A673 (cell line): Measurements from ENCODE around the gene LDB2. TPM values are rescaled to one million over a fixed set of nuclear protein-coding genes. Genes with fewer than 3 reads are reported as not detected.

ENCODE experiments used
- BruUV-seq: library from RNA; stranded (reverse); fragments of 400-500 nt; replicated peaks from 2 replicates; lab custom pipeline; 2021; lab: Mats Ljungman, UMichigan
- CTCF ChIA-PET: fragments of 300-600 bp; sonication (Branson Sonifier 250); formaldehyde crosslinking; loops from one replicate; lab custom pipeline; 2022; ENCODE audit warnings: antibody characterized with exemption; lab: Charles Lee
- POLR2A ChIA-PET: fragments of 300-600 bp; sonication (Branson Sonifier 250); formaldehyde crosslinking; loops from one replicate; lab custom pipeline; 2022; ENCODE audit warnings: antibody characterized with exemption; ENCODE audit not compliant: low non-redundant PET; lab: Charles Lee
- DNase-seq: peaks from one replicate; pipeline ENCODE4 v3.0.0-alpha.2; 2015; ENCODE audit warnings: low spot score
- H3K27ac ChIP-seq: fragments of 200-600 bp; sonication (generic); 2 replicates; pipeline ENCODE4 v1.5.1; 2016; ENCODE audit warnings: mixed run types, low read depth, mild to moderate bottlenecking, mixed read lengths, antibody characterized with exemption, low read length; ENCODE audit not compliant: poor library complexity, severe bottlenecking
- H3K27me3 ChIP-seq: fragments of 200-600 bp; sonication (generic); replicated peaks from 2 replicates; pipeline ENCODE4 v1.6.1; 2017; ENCODE audit warnings: mixed run types, low read depth, mild to moderate bottlenecking, mixed read lengths, antibody characterized with exemption, low read length; ENCODE audit not compliant: insufficient read depth, poor library complexity
- H3K36me3 ChIP-seq: fragments of 200-600 bp; sonication (generic); 2 replicates; pipeline ENCODE4 v1.6.1; 2016; ENCODE audit warnings: mixed run types, mild to moderate bottlenecking, mixed read lengths, antibody characterized with exemption, low read length; ENCODE audit not compliant: insufficient read depth, poor library complexity, severe bottlenecking
- H3K4me1 ChIP-seq: fragments of 200-600 bp; sonication (generic); 2 replicates; pipeline ENCODE4 v1.6.1; 2017; ENCODE audit warnings: mixed run types, mild to moderate bottlenecking, mixed read lengths, antibody characterized with exemption, low read length; ENCODE audit not compliant: insufficient read depth, poor library complexity, severe bottlenecking
- H3K4me3 ChIP-seq: fragments of 200-600 bp; sonication (generic); 2 replicates; pipeline ENCODE4 v1.5.1; 2016; ENCODE audit warnings: low read depth, mixed run types, mild to moderate bottlenecking, mixed read lengths, low read length; ENCODE audit not compliant: poor library complexity, severe bottlenecking
- H3K9me3 ChIP-seq: fragments of 200-600 bp; sonication (generic); 2 replicates; pipeline ENCODE4 v1.6.1; 2016; ENCODE audit warnings: mixed run types, low read depth, mild to moderate bottlenecking, mixed read lengths, antibody characterized with exemption, low read length; ENCODE audit not compliant: poor library complexity, severe bottlenecking
- EZH2 ChIP-seq: fragments of 200-600 bp; sonication (generic); IDR thresholded peaks from 2 replicates; pipeline ENCODE4 v1.6.1; 2017; ENCODE audit warnings: borderline replicate concordance, low read depth, mild to moderate bottlenecking, mixed read lengths, antibody characterized with exemption, low read length; ENCODE audit not compliant: poor library complexity, severe bottlenecking
- intact Hi-C: fragments of 100-400 bp; cut with micrococcal nuclease; formaldehyde crosslinking; loops from one replicate; pipeline ENCODE4 v1.10.0; 2022; ENCODE audit not compliant: unreplicated experiment
- total RNA-seq: library from RNA; stranded (reverse); gene quantifications from 2 replicates; pipeline ENCODE4 v1.2.3, GENCODE V29; 2021
- TF ChIP-seq, protein P1 (sequence below): fragments of 300-800, 200-600 bp; sonication (generic); conservative IDR thresholded peaks from 2 replicates; pipeline ENCODE4 v1.5.1; 2017; ENCODE audit warnings: low read depth, mild to moderate bottlenecking, antibody characterized with exemption, low read length, moderate library complexity, mixed read lengths

Gene LDB2
- total RNA-seq, 1 experiment from 2014 or later, result 47.4 TPM

DNA sequence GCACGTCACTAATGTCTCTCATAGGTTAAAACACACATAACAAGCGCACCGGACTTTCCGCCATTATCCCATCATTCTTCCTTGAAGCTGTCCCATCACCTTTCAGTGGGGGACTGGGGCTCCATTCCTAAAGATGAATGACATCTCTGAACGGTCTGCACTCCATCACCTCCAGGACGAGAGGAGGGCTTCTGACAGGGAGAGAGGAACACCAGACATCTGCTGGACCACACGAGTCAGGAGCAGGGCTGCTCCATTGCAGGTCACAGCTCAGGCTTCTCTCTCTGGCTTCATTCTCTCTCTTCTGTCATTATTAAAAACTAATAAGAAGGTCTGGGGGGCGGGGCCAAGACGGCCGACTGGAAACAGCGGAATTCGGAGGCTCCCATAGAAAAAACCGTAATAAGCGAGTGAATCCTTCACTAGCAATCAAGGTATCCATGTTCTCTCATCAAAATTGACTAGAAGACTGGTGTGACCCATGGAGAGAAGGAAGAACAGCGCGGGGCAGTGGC lies 289.8 kb downstream of the LDB2 start:
- ChIA-PET CTCF (no interaction called here), POLR2A (no interaction called here)
- no peak for DNase-seq
- no peaks in the 10 kb centered on the region for H3K36me3 ChIP-seq
- intact Hi-C loops, result no loop called here
- no peak overlapping the region for H3K27ac ChIP-seq
- no peaks in the 10 kb centered on the region for H3K27me3 ChIP-seq
- BruUV-seq, result no TSS peak
- no peak for TF ChIP-seq EZH2
- TF ChIP-seq, protein P1, sequence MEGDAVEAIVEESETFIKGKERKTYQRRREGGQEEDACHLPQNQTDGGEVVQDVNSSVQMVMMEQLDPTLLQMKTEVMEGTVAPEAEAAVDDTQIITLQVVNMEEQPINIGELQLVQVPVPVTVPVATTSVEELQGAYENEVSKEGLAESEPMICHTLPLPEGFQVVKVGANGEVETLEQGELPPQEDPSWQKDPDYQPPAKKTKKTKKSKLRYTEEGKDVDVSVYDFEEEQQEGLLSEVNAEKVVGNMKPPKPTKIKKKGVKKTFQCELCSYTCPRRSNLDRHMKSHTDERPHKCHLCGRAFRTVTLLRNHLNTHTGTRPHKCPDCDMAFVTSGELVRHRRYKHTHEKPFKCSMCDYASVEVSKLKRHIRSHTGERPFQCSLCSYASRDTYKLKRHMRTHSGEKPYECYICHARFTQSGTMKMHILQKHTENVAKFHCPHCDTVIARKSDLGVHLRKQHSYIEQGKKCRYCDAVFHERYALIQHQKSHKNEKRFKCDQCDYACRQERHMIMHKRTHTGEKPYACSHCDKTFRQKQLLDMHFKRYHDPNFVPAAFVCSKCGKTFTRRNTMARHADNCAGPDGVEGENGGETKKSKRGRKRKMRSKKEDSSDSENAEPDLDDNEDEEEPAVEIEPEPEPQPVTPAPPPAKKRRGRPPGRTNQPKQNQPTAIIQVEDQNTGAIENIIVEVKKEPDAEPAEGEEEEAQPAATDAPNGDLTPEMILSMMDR, result no peak
- H3K4me1 ChIP-seq, result peaks cover 11% of the 10 kb centered on the region
- H3K4me3 ChIP-seq, result no peak overlapping the region
- H3K9me3 ChIP-seq, result peaks cover 7% of the 10 kb centered on the region

DNA sequence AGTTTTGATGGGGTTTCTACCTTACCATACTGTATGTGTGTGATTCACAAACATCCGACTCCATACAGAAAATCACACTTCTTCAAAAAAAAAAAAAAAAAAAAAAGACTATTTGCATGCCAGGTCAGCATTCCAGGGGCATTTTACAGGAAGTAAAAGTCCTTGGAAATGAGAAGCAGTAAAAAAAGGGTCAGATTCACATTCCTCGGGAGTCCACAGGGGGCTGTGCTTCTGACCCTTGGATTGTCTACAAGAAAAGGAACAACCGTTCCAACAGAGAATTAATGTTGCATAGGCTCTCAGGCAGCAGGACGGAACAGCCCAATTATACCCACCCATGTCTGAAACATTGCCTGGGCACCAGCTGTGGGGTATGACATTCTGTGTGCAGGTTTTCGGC lies 290.3 kb downstream of the LDB2 start:
- intact Hi-C loops, result no loop called here
- H3K36me3 ChIP-seq, result no peaks in the 10 kb centered on the region
- POLR2A ChIA-PET, result no interaction called here
- H3K27ac ChIP-seq, result no peak overlapping the region
- H3K9me3 ChIP-seq, result peaks cover 7% of the 10 kb centered on the region
- BruUV-seq, result no TSS peak
- peaks cover 11% of the 10 kb centered on the region for H3K4me1 ChIP-seq
- H3K4me3 ChIP-seq, result no peak overlapping the region
- TF ChIP-seq, protein P1, result no peak
- no peak for TF ChIP-seq EZH2
- CTCF ChIA-PET, result no interaction called here
- no peaks in the 10 kb centered on the region for H3K27me3 ChIP-seq
- no peak for DNase-seq

DNA sequence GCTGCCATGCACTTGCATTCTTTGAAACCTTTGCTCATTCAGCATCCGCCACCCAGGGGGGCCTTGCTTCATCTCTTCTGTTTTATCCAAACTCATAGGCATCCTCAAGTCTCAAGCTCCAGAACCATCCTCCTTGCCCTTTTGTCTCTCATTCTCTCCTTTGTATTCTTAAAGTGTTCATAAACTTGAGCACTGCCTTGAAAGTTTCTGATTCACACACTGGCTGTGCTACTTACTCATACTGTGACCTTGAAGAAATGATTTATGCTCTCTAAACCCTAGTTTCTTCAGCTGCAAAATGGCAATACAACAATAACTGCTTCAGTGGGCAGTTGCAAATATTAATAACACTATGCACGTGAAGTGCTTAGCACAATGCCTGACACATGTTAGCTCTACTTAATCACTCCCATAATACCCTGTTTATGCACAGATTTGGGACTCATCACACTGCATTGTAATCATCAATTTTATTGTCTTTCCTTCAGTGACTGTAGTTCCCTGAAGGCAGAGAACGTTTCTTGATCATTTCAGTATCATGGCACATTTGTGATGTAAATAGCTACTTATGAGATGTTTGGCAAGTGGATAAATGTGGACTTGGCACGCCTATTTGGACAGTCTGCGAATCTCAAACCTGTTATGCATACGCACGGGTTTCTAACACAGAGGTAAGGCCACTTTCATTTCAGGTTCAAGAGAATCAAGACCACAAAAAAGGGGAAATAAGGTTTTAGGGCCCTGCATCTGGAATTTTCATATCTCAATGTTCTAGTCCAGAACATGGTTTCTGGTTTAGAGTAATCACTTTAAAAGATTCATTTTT lies 291.0 kb downstream of the LDB2 start:
- peaks cover 7% of the 10 kb centered on the region for H3K9me3 ChIP-seq
- TF ChIP-seq EZH2, result no peak
- TF ChIP-seq, protein P1, result no peak
- no TSS peak for BruUV-seq
- intact Hi-C loops, result no loop called here
- H3K4me1 ChIP-seq, result peaks cover 11% of the 10 kb centered on the region
- ChIA-PET CTCF (no interaction called here), POLR2A (no interaction called here)
- no peak overlapping the region for H3K27ac ChIP-seq
- no peak for DNase-seq
- no peaks in the 10 kb centered on the region for H3K36me3 ChIP-seq
- H3K4me3 ChIP-seq, result no peak overlapping the region
- no peaks in the 10 kb centered on the region for H3K27me3 ChIP-seq
